Mesothelial cell of epicardium (in vitro differentiated cells): ENCODE measurements around the gene ACOT7. TPM values are rescaled to one million over a fixed set of nuclear protein-coding genes. Genes with fewer than 3 reads are reported as not detected.
"Not testable (repeated sequence)": the region's sequence is repeated elsewhere in the genome, so short reads cannot be mapped to it uniquely, and the experiment has no call there.

Experiments
- DNase-seq, 2 experiments: peaks; one replicate each; pipeline ENCODE4 v3.0.0; 2021; ENCODE audit warnings: low spot score in 2 of 2; ENCODE audit not compliant: unreplicated experiment in 2 of 2
- H3K27ac Mint-ChIP-seq: 2 replicates; pipeline ENCODE4 v1.8.0; 2021; ENCODE audit warnings: mixed read lengths
- H3K27me3 Mint-ChIP-seq: 2 replicates; pipeline ENCODE4 v1.8.0; 2021; ENCODE audit warnings: low read depth, mixed read lengths
- H3K36me3 Mint-ChIP-seq: 2 replicates; pipeline ENCODE4 v1.8.0; 2021; ENCODE audit warnings: mixed read lengths
- H3K4me1 Mint-ChIP-seq: 2 replicates; pipeline ENCODE4 v1.8.0; 2021; ENCODE audit warnings: mixed read lengths
- H3K4me3 Mint-ChIP-seq: 2 replicates; pipeline ENCODE4 v1.8.0; 2021; ENCODE audit warnings: mild to moderate bottlenecking, moderate library complexity, mixed read lengths
- H3K9me3 Mint-ChIP-seq: 2 replicates; pipeline ENCODE4 v1.8.0; 2021; ENCODE audit warnings: mixed read lengths
- total RNA-seq: library from RNA; stranded (reverse); gene quantifications from 3 replicates; pipeline ENCODE4 v1.2.1, GENCODE V29; 2021
- TF ChIP-seq, protein P1 (sequence below): fragments of 200-600 bp; sonication (generic); IDR thresholded peaks from one replicate; pipeline ENCODE4 v1.5.0; 2021; ENCODE audit warnings: antibody characterized with exemption; ENCODE audit not compliant: unreplicated experiment

ACOT7 gene
- total RNA-seq, 1 donor from 2014 or later: 20.3 TPM

DNA sequence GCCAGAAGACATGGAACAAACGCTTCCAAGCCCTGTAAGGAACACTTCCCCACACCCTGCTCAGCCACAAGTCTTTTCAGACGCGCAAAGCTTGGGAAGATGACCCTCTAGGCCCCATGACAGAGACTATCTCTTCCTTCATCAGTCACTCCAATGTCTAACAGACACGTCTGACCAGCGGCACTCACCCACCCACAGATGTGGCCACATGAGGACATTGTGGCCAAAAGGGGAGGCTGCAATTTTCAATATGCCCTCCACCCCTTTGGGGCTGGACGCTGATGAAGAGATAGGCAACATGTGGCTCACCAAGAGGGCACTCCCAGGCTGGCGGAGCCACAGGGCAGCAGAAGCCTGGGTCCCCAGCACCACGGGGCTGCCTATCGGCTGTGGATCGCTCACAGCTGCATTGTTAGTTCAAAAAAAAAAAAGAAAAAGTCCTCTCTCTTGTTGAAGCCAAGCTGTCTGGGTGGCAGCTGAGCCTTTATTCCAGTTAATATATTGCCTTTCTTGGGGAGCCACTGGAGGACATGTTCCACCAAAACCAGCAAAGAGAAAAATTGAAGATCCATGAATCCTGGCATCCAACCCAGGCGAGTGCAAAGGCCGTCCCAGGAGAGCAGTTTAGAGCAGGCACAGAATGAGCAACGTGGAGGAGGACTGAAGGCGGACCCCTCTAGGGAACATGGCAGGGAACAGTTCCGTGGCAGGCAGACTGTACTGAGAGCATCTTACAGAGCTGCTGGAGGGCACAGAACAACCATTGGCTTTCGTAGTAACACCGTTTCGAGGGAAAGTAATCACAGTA, 80.0 kb downstream of the ACOT7 start:
- Mint-ChIP-seq H3K27ac (no peak overlapping the region), H3K27me3 (no peaks in the 10 kb centered on the region), H3K9me3 (no peaks in the 10 kb centered on the region), H3K4me3 (no peak overlapping the region), H3K36me3 (peaks cover 5% of the 10 kb centered on the region), H3K4me1 (peaks cover 3% of the 10 kb centered on the region)
- TF ChIP-seq, protein P1, sequence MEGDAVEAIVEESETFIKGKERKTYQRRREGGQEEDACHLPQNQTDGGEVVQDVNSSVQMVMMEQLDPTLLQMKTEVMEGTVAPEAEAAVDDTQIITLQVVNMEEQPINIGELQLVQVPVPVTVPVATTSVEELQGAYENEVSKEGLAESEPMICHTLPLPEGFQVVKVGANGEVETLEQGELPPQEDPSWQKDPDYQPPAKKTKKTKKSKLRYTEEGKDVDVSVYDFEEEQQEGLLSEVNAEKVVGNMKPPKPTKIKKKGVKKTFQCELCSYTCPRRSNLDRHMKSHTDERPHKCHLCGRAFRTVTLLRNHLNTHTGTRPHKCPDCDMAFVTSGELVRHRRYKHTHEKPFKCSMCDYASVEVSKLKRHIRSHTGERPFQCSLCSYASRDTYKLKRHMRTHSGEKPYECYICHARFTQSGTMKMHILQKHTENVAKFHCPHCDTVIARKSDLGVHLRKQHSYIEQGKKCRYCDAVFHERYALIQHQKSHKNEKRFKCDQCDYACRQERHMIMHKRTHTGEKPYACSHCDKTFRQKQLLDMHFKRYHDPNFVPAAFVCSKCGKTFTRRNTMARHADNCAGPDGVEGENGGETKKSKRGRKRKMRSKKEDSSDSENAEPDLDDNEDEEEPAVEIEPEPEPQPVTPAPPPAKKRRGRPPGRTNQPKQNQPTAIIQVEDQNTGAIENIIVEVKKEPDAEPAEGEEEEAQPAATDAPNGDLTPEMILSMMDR: no peak
- DNase-seq: no peak

DNA sequence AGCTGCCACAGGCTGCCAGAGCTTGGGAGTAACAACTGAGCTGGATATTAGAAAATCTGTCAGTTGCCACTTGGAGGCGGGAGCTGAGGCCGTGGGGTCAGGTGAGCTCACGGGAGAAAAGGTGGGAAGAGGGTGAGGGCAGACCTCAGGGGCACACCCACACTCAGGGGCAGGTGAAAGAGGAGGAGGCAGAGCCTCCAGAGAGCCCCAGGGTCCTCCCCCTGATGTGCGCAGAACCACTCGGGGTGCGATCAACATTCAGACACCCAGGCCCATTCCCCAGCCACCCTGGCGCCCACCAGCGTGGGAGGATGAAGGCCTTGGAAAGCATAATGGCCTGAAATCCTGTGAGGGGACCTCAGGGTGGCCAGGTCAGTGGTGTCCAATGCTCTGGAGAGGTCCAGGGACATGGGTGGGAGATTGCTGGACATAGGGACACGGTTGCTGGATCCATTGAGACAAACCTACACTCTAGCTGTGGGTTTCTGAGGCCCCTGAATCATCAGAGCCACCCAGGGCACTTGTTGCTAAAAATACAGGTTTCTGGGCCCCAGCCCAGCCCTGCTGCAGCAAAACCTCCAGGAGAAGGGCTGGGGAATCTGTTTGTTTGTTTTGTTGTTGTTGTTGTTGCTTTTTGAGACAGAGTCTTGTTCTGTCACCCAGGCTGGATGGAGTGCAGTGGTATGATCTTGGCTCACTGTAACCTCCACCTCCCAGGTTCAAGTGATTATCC, 83.3 kb downstream of the ACOT7 start:
- H3K36me3 Mint-ChIP-seq: peaks cover 11% of the 10 kb centered on the region
- TF ChIP-seq, protein P1: no peak
- no peaks in the 10 kb centered on the region for H3K9me3 Mint-ChIP-seq
- H3K27ac Mint-ChIP-seq: no peak overlapping the region
- H3K4me1 Mint-ChIP-seq: peaks cover 3% of the 10 kb centered on the region
- H3K4me3 Mint-ChIP-seq: no peak overlapping the region
- DNase-seq: no peak
- no peaks in the 10 kb centered on the region for H3K27me3 Mint-ChIP-seq

- Mint-ChIP-seq H3K27ac (no peak overlapping the region), H3K4me3 (no peak overlapping the region), H3K9me3 (no peaks in the 10 kb centered on the region), H3K27me3 (no peaks in the 10 kb centered on the region), H3K4me1 (peaks cover 3% of the 10 kb centered on the region), H3K36me3 (peaks cover 11% of the 10 kb centered on the region)
- DNase-seq: no peak
- TF ChIP-seq, protein P1: no peak
Observed at GRCh38 chr1:6309564-6309963, 84.0 kb downstream of the ACOT7 start.

DNA sequence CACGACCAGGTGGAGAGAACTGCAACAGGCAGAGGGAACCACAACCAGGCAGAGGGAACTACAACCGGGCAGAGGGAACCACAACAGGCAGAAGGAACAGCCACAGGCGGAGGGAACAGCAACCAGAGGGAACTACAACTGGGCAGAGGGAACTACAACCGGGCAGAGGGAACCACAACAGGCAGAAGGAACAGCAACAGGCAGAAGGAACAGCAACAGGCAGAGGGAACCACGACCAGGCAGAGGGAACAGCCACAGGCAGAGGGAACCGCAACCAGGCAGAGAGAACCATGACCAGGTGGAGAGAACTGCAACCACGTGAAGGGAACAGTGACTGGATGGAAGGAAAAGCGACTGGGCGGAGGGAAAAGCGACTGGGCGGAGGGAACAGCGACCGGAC, 85.1 kb downstream of the ACOT7 start:
- Mint-ChIP-seq H3K27me3 (no peaks in the 10 kb centered on the region), H3K27ac (no peak overlapping the region), H3K9me3 (no peaks in the 10 kb centered on the region), H3K4me1 (peaks cover 3% of the 10 kb centered on the region), H3K4me3 (no peak overlapping the region), H3K36me3 (peaks cover 11% of the 10 kb centered on the region)
- TF ChIP-seq, protein P1: no peak
- DNase-seq: no peak

DNA sequence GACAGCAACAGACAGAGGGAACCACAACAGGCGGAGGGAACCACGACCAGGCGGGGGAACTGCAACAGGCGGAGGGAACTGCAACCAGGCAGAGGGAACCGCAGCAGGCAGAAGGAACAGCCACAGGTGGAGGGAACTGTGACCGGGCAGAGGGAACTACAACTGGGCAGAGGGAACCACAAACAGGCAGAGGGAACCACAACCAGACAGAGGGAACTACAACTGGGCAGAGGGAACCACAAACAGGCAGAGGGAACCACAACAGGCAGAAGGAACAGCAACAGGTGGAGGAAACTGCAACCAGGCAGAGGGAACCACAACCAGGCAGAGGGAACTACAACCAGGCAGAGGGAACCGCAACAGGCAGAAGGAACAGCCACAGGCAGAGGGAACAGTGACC, 85.9 kb downstream of the ACOT7 start:
- H3K27me3 Mint-ChIP-seq, H3K4me3 Mint-ChIP-seq, H3K4me1 Mint-ChIP-seq, DNase-seq, H3K9me3 Mint-ChIP-seq, H3K27ac Mint-ChIP-seq: not testable (repeated sequence)
- H3K36me3 Mint-ChIP-seq: peaks cover 11% of the 10 kb centered on the region

DNA sequence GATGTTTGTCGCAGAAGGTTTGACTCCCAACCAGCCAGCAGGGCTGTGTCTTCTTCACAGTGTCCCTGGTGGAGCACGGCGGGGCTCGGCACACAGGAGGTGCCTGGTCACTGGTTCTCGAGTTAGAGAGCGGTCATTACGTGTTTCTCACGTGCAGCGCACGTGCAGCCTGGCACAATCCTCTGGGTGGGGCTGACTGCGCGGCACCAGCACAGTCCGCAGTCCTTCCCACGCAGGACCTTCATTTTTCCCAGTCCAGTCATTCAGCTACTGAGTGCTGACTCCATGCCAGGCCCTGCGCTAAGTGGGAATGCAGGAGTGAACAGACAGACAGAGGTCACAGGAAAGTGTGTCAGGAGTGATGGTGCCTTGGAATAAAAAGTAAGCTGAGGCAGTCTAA, 86.5 kb downstream of the ACOT7 start:
- no peak for DNase-seq
- Mint-ChIP-seq H3K36me3 (peaks cover 11% of the 10 kb centered on the region), H3K4me1 (peaks cover 3% of the 10 kb centered on the region), H3K27ac (no peak overlapping the region), H3K9me3 (no peaks in the 10 kb centered on the region), H3K4me3 (no peak overlapping the region), H3K27me3 (no peaks in the 10 kb centered on the region)
- TF ChIP-seq, protein P1: no peak
